Endothelial cell of hepatic sinusoid (primary cell): Measurements from ENCODE around the gene KIRREL3.

Source experiments
- in situ Hi-C: cut with HindIII; loops from 2 replicates; pipeline ENCODE4 v1.10.0; 2017; ENCODE audit warnings: low sequenced_read_pairs

The KIRREL3 gene

GRCh38 chr11:126437731-126438130 lies 562.8 kb downstream of the KIRREL3 start:
- in situ Hi-C loops = no loop called here

GRCh38 chr11:126436209-126436755 lies 564.3 kb downstream of the KIRREL3 start:
- in situ Hi-C loops = no loop called here

- in situ Hi-C loops = no loop called here
Observed at GRCh38 chr11:126434950-126435335, 565.6 kb downstream of the KIRREL3 start.

GRCh38 chr11:126433989-126434949 lies 566.3 kb downstream of the KIRREL3 start:
- in situ Hi-C loops = no loop called here

- in situ Hi-C loops = no loop called here
Observed at GRCh38 chr11:126433244-126433846, 567.2 kb downstream of the KIRREL3 start.

- in situ Hi-C loops = no loop called here
Observed at GRCh38 chr11:126432525-126432924, 568.0 kb downstream of the KIRREL3 start.

GRCh38 chr11:126432065-126432461 lies 568.5 kb downstream of the KIRREL3 start:
- in situ Hi-C loops = no loop called here

GRCh38 chr11:126431401-126432064 lies 569.0 kb downstream of the KIRREL3 start:
- in situ Hi-C loops = no loop called here

GRCh38 chr11:126430581-126431335 lies 569.8 kb downstream of the KIRREL3 start:
- in situ Hi-C loops = no loop called here

GRCh38 chr11:126426820-126427749 lies 573.5 kb downstream of the KIRREL3 start:
- in situ Hi-C loops = loop anchor here (5.0 kb wide), 2 partner anchors 40 to 65 kb away; no protein-coding TSS in a partner anchor

GRCh38 chr11:126426106-126426505 lies 574.5 kb downstream of the KIRREL3 start:
- in situ Hi-C loops = loop anchor here (5.0 kb wide), 2 partner anchors 41 to 64 kb away; no protein-coding TSS in a partner anchor

- in situ Hi-C loops = loop anchor here (5.0 kb wide), 2 partner anchors 43 to 62 kb away; no protein-coding TSS in a partner anchor
Observed at GRCh38 chr11:126424471-126425039, 576.0 kb downstream of the KIRREL3 start.

GRCh38 chr11:126423743-126424142 lies 576.8 kb downstream of the KIRREL3 start:
- in situ Hi-C loops = no loop called here

GRCh38 chr11:126423154-126423553 lies 577.4 kb downstream of the KIRREL3 start:
- in situ Hi-C loops = no loop called here

GRCh38 chr11:126422446-126422845 lies 578.1 kb downstream of the KIRREL3 start:
- in situ Hi-C loops = no loop called here

GRCh38 chr11:126421271-126421671 lies 579.3 kb downstream of the KIRREL3 start:
- in situ Hi-C loops = no loop called here

- in situ Hi-C loops = no loop called here
Observed at GRCh38 chr11:126420698-126421256, 579.8 kb downstream of the KIRREL3 start.
